HUES64 (cell line): ENCODE results near the gene PRM3. TPM values are rescaled to one million over a fixed set of nuclear protein-coding genes. Genes with fewer than 3 reads are reported as not detected.

Source experiments
- H3K27ac ChIP-seq: 2 replicates; pipeline ENCODE4 v1.7.0; 2013; ENCODE audit warnings: low read depth, low read length, inconsistent platforms
- H3K27me3 ChIP-seq: 2 replicates; pipeline ENCODE4 v1.6.1; 2013; ENCODE audit warnings: mild to moderate bottlenecking, low read length; ENCODE audit not compliant: insufficient read depth
- H3K36me3 ChIP-seq: 2 replicates; pipeline ENCODE4 v1.6.1; 2013; ENCODE audit warnings: mild to moderate bottlenecking, low read length; ENCODE audit not compliant: insufficient read depth
- H3K4me1 ChIP-seq: 2 replicates; pipeline ENCODE4 v1.6.1; 2013; ENCODE audit warnings: mild to moderate bottlenecking, low read length, moderate library complexity; ENCODE audit not compliant: insufficient read depth
- H3K4me3 ChIP-seq: 2 replicates; pipeline ENCODE4 v1.5.1; 2013; ENCODE audit warnings: mild to moderate bottlenecking, low read length, moderate library complexity
- H3K9ac ChIP-seq: 2 replicates; pipeline ENCODE4 v1.6.1; 2013; ENCODE audit warnings: mild to moderate bottlenecking, low read depth, low read length
- H3K9me3 ChIP-seq: 2 replicates; pipeline ENCODE4 v1.6.1; 2013; ENCODE audit warnings: low read depth, low read length; ENCODE audit not compliant: insufficient read depth
- WGBS: fragments of 150-250, 120-280 bp; methylation state at CpG from one replicate; pipeline ENCODE4 v1.1.7; 2013; ENCODE audit warnings: missing lambda C conversion rate; 5-methylcytosine and 5-hydroxymethylcytosine counted together
- polyA plus RNA-seq, 2 experiments: library from polyadenylated mRNA; stranded (reverse); fragments of 50-300 nt; gene quantifications; one replicate each; pipeline ENCODE4 v1.2.3, GENCODE V29; 2013

PRM3 gene
- polyA plus RNA-seq (2013, experiment 1 of 2), result not detected
- not detected for polyA plus RNA-seq (2013, experiment 2 of 2)

GRCh38 chr16:11272921-11273720, at the start of gene PRM3:
PRM3 (minus strand) TSS chr16:11273629; CDS start chr16:11273595, 34 bp downstream.
- Histone ChIP-seq H3K27ac (0 out of 2 replicates have a peak within 1 kb of the TSS, but pooled peaks have one; percentile 35), H3K9ac (no peak within 1 kb of the TSS; the same call in 1 of the 2 replicates), H3K27me3 (no peaks in the 10 kb centered on the region), H3K4me3 (no peak within 1 kb of the TSS), H3K4me1 (peaks cover 6% of the 10 kb centered on the region; the same call in 1 of the 2 replicates), H3K9me3 (no peaks in the 10 kb centered on the region), H3K36me3 (no peaks in the 10 kb centered on the region)
- WGBS, result 84% methylated on average over 30 of the region's 30 CpGs

- no peaks in the 10 kb centered on the region for H3K9me3 ChIP-seq
- no peaks in the 10 kb centered on the region for H3K36me3 ChIP-seq
- H3K9ac ChIP-seq, result no peak overlapping the region
- H3K27ac ChIP-seq, result no peak overlapping the region
- WGBS, result 88% methylated on average over 3 of the region's 3 CpGs
- no peak overlapping the region for H3K4me3 ChIP-seq
- peaks cover 14% of the 10 kb centered on the region for H3K4me1 ChIP-seq
- no peaks in the 10 kb centered on the region for H3K27me3 ChIP-seq
These were observed 49.4 kb upstream of the PRM3 start for GRCh38 chr16:11322823-11323222.

- no peaks in the 10 kb centered on the region for H3K36me3 ChIP-seq
- no peak overlapping the region for H3K9ac ChIP-seq
- H3K27ac ChIP-seq, result no peak overlapping the region
- H3K4me3 ChIP-seq, result no peak overlapping the region
- no peaks in the 10 kb centered on the region for H3K9me3 ChIP-seq
- H3K27me3 ChIP-seq, result no peaks in the 10 kb centered on the region
- WGBS, result 51% methylated on average over 5 of the region's 5 CpGs
- H3K4me1 ChIP-seq, result peaks cover 7% of the 10 kb centered on the region
These were observed 48.2 kb upstream of the PRM3 start for GRCh38 chr16:11321662-11322061.

GRCh38 chr16:11320170-11320569, 46.7 kb upstream of the PRM3 start:
- Histone ChIP-seq H3K4me1 (peaks cover 17% of the 10 kb centered on the region), H3K4me3 (no peak overlapping the region), H3K9ac (no peak overlapping the region), H3K27ac (peak overlapping the region; percentile 14; the same call in 1 of the 2 replicates), H3K27me3 (no peaks in the 10 kb centered on the region), H3K36me3 (no peaks in the 10 kb centered on the region), H3K9me3 (no peaks in the 10 kb centered on the region)
- WGBS, result 74% methylated on average over 10 of the region's 10 CpGs

GRCh38 chr16:11319529-11320146, 46.2 kb upstream of the PRM3 start:
- H3K9ac ChIP-seq, result no peak overlapping the region
- no peaks in the 10 kb centered on the region for H3K36me3 ChIP-seq
- no peaks in the 10 kb centered on the region for H3K9me3 ChIP-seq
- H3K27me3 ChIP-seq, result no peaks in the 10 kb centered on the region
- H3K4me3 ChIP-seq, result no peak overlapping the region
- peak overlapping the region; percentile 14; the same call in 1 of the 2 replicates for H3K27ac ChIP-seq
- H3K4me1 ChIP-seq, result peaks cover 22% of the 10 kb centered on the region
- WGBS, result 84% methylated on average over 7 of the region's 8 CpGs

- no peak overlapping the region for H3K4me3 ChIP-seq
- no peak overlapping the region for H3K9ac ChIP-seq
- H3K4me1 ChIP-seq, result peaks cover 30% of the 10 kb centered on the region
- no peaks in the 10 kb centered on the region for H3K36me3 ChIP-seq
- 93% methylated on average over 8 of the region's 8 CpGs for WGBS
- H3K27me3 ChIP-seq, result no peaks in the 10 kb centered on the region
- H3K27ac ChIP-seq, result no peak overlapping the region
- H3K9me3 ChIP-seq, result no peaks in the 10 kb centered on the region
These were observed 45.4 kb upstream of the PRM3 start for GRCh38 chr16:11318817-11319216.

- peak overlapping the region; percentile 15 for H3K4me3 ChIP-seq
- H3K9ac ChIP-seq, result peak overlapping the region; percentile 72
- no peaks in the 10 kb centered on the region for H3K27me3 ChIP-seq
- peaks cover 45% of the 10 kb centered on the region for H3K4me1 ChIP-seq
- 32% methylated on average over 23 of the region's 23 CpGs for WGBS
- H3K36me3 ChIP-seq, result no peaks in the 10 kb centered on the region
- peak overlapping the region; percentile 93 for H3K27ac ChIP-seq
- no peaks in the 10 kb centered on the region for H3K9me3 ChIP-seq
These were observed 43.0 kb upstream of the PRM3 start for GRCh38 chr16:11316331-11317015.

- 2% methylated on average over 13 of the region's 13 CpGs for WGBS
- H3K4me1 ChIP-seq, result peaks cover 45% of the 10 kb centered on the region
- no peaks in the 10 kb centered on the region for H3K36me3 ChIP-seq
- H3K9ac ChIP-seq, result peak overlapping the region; percentile 72
- peak overlapping the region; percentile 93 for H3K27ac ChIP-seq
- no peaks in the 10 kb centered on the region for H3K9me3 ChIP-seq
- no peaks in the 10 kb centered on the region for H3K27me3 ChIP-seq
- no peak overlapping the region for H3K4me3 ChIP-seq
These were observed 42.1 kb upstream of the PRM3 start for GRCh38 chr16:11315510-11315909.

GRCh38 chr16:11314309-11314894, 41.0 kb upstream of the PRM3 start:
- 0 out of 2 replicates have a peak overlapping the region, but pooled peaks have one; percentile 23 for H3K9ac ChIP-seq
- H3K27ac ChIP-seq, result peak overlapping the region; percentile 91
- WGBS, result 85% methylated on average over 8 of the region's 8 CpGs
- H3K27me3 ChIP-seq, result no peaks in the 10 kb centered on the region
- no peak overlapping the region for H3K4me3 ChIP-seq
- peaks cover 42% of the 10 kb centered on the region for H3K4me1 ChIP-seq
- no peaks in the 10 kb centered on the region for H3K9me3 ChIP-seq
- no peaks in the 10 kb centered on the region for H3K36me3 ChIP-seq

- Histone ChIP-seq H3K27ac (peak overlapping the region; percentile 91), H3K4me3 (peak overlapping the region; percentile 2; the same call in 1 of the 2 replicates), H3K9me3 (no peaks in the 10 kb centered on the region), H3K4me1 (peaks cover 42% of the 10 kb centered on the region), H3K27me3 (no peaks in the 10 kb centered on the region), H3K36me3 (no peaks in the 10 kb centered on the region), H3K9ac (peak overlapping the region; percentile 66)
- 82% methylated on average over 9 of the region's 9 CpGs for WGBS
These were observed 40.3 kb upstream of the PRM3 start for GRCh38 chr16:11313493-11314308.
